Transverse colon (tissue), 4 donors: ENCODE data around the gene ACER1. TPM values are rescaled to one million over a fixed set of nuclear protein-coding genes. Genes with fewer than 3 reads are reported as not detected.

Experiments used
- DNase-seq: peaks from one replicate; pipeline ENCODE4 v3.0.0-alpha.2; 2019
- H3K27ac ChIP-seq, 4 donors: fragments of 200-600 bp; sonication (generic); 2 replicates each; pipeline ENCODE4 v1.5.1; 2016 to 2018; ENCODE audit warnings: inconsistent platforms in 4 of 4
- H3K27me3 ChIP-seq: fragments of 200-600 bp; sonication (generic); 2 replicates; pipeline ENCODE4 v1.5.1; 2017; ENCODE audit warnings: inconsistent platforms
- H3K36me3 ChIP-seq, 4 donors: fragments of 200-600 bp; sonication (generic); 2 replicates each; pipeline ENCODE4 v1.5.1; 2017 to 2019; ENCODE audit warnings: inconsistent platforms in 4 of 4
- H3K4me1 ChIP-seq, 4 donors: fragments of 200-600 bp; sonication (generic); 2 replicates each; pipeline ENCODE4 v1.5.1; 2017 to 2020; ENCODE audit warnings: inconsistent platforms in 4 of 4
- H3K4me3 ChIP-seq, 4 donors: fragments of 200-600 bp; sonication (generic); 1 replicate in 1 of 4; 2 replicates in 3 of 4; pipeline versions ENCODE4 v1.5.1 to v1.6.1; 2017 to 2019; ENCODE audit warnings: inconsistent platforms in 4 of 4
- H3K9me3 ChIP-seq, 2 donors: fragments of 200-600 bp; sonication (generic); 2 replicates each; pipeline ENCODE4 v1.5.1; 2017 to 2019; ENCODE audit warnings: inconsistent platforms in 2 of 2
- EP300 ChIP-seq: sonication (generic); formaldehyde crosslinking; IDR thresholded peaks from one replicate; pipeline ENCODE4 v1.6.1; 2017; ENCODE audit warnings: antibody characterized with exemption, low read depth
- POLR2A ChIP-seq: fragments of 450-650 bp; IDR thresholded peaks from one replicate; pipeline ENCODE4 v1.6.1; 2016; ENCODE audit warnings: antibody characterized with exemption, mild to moderate bottlenecking, moderate library complexity
- POLR2AphosphoS5 ChIP-seq, 3 donors: sonication (generic); formaldehyde crosslinking; IDR thresholded peaks; one replicate each; pipeline ENCODE4 v1.6.1; 2016; ENCODE audit warnings: antibody characterized with exemption in 3 of 3
- WGBS, 2 donors: methylation state at CpG; one replicate each; pipeline ENCODE4 v1.1.5; 2018; ENCODE audit warnings: low coverage in 1 of 2; 5-methylcytosine and 5-hydroxymethylcytosine counted together
- in situ Hi-C, 4 donors: fragments of 200-750 bp; cut with MboI; loops; one replicate each; pipeline versions ENCODE4 v1.15.0 to v1.15.1; 2017; ENCODE audit warnings: low sequenced_read_pairs in 3 of 4, low pct_ligation_motif_present in 1 of 4, low pct_unique_long_range_greater_than_20kb in 1 of 4
- intact Hi-C: fragments of 100-400 bp; cut with DNase I; formaldehyde crosslinking; loops from one replicate; pipeline ENCODE4 v1.15.1; 2023; ENCODE audit warnings: low total_unique reads
- total RNA-seq, 4 donors: library from RNA; depleted of rRNA; stranded (reverse); fragments of >200 nt; gene quantifications; one replicate each; pipeline ENCODE4 v1.1.0, GENCODE V29; 2016
- TF ChIP-seq, protein P1 (sequence below), 5 experiments: fragments of 200-600 bp in 3 of 5; fragments of 450-650 bp in 2 of 5; sonication (generic) in 3 of 5; IDR thresholded peaks; 1 replicate in 2 of 5; 2 replicates in 3 of 5; pipeline ENCODE4 v1.5.1; 2016 to 2017; ENCODE audit warnings: antibody characterized with exemption in 5 of 5, inconsistent platforms in 3 of 5, mild to moderate bottlenecking in 2 of 5, moderate library complexity in 1 of 5

The ACER1 gene
- total RNA-seq, 4 donors from 2014 or later = 9.2 TPM; not detected in 3

DNA sequence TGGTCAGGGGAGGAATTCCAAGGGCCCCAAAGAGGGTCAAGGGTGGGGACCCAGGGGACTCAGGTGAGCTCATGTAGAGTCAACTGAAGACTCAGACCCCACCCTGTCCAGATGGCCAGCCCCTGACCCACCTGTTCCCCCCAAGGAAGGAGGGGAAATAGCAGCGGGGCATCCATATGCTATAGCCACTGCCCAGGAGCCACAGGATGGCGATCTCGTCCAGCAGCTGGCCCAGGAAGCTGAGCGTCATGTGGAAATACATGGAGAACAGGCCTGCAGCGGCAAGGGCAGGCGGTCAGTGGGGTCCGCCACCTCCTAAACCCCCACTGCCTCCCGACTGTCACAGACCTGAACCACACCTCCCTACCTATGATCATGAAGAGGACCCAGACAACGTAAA, 21.4 kb downstream of the ACER1 start:
- Histone ChIP-seq H3K36me3 (no peaks in the 10 kb centered on the region), H3K4me1 (no peaks in the 10 kb centered on the region), H3K9me3 (no peaks in the 10 kb centered on the region), H3K27ac (no peak overlapping the region), H3K4me3 (no peak overlapping the region), H3K27me3 (peaks cover 4% of the 10 kb centered on the region)
- WGBS, 2 donors = 59 to 100% methylated on average over 1 to 9 of the region's 9 CpGs
- TF ChIP-seq, protein P1, sequence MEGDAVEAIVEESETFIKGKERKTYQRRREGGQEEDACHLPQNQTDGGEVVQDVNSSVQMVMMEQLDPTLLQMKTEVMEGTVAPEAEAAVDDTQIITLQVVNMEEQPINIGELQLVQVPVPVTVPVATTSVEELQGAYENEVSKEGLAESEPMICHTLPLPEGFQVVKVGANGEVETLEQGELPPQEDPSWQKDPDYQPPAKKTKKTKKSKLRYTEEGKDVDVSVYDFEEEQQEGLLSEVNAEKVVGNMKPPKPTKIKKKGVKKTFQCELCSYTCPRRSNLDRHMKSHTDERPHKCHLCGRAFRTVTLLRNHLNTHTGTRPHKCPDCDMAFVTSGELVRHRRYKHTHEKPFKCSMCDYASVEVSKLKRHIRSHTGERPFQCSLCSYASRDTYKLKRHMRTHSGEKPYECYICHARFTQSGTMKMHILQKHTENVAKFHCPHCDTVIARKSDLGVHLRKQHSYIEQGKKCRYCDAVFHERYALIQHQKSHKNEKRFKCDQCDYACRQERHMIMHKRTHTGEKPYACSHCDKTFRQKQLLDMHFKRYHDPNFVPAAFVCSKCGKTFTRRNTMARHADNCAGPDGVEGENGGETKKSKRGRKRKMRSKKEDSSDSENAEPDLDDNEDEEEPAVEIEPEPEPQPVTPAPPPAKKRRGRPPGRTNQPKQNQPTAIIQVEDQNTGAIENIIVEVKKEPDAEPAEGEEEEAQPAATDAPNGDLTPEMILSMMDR (IDR thresholded peaks at IDR 0.05) = no peak
- TF ChIP-seq EP300 (no peak), POLR2AphosphoS5 (IDR thresholded peaks at IDR 0.05) (no peak), POLR2A (no peak)
- intact Hi-C loops = no loop called here
- in situ Hi-C loops = loop anchor here in 2 of 4 donors (25.0 kb wide), 2 partner anchors 175 to 275 kb away; partner anchors contain the start of gene ACSBG2 (in 1 of the 2)
- DNase-seq = no peak

DNA sequence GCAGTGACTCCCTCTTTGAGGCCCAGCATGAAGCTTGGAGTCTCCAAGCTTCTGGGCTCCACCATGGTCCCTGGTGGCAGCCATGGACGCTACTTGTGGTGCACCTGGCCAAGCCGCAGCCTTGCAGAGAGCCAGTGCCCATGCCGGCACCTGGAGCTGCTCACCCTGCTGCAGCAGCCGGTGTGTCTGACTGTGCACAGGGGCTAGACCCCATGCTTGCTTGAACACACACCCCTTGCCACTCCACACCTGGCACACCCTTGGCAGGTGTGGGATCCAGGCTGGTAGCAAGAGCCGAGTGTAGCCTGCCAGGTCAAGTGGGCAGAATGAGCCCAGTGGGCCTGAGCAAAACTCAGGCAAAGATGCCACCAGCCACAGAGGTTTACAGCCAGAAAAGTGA, 35.0 kb downstream of the ACER1 start:
- intact Hi-C loops = loop anchor here (5.0 to 10.0 kb wide), 2 partner anchors 81 to 254 kb away; no protein-coding TSS in a partner anchor
- H3K4me1 ChIP-seq = no peaks in the 10 kb centered on the region
- no peaks in the 10 kb centered on the region for H3K27me3 ChIP-seq
- DNase-seq = no peak
- WGBS, 2 donors = 94% methylated on average over 5 of the region's 5 CpGs; no CpG with 5 or more reads in 1 of the 2 donors
- H3K27ac ChIP-seq = no peak overlapping the region
- H3K36me3 ChIP-seq = no peaks in the 10 kb centered on the region
- TF ChIP-seq, protein P1 (IDR thresholded peaks at IDR 0.05) = no peak
- TF ChIP-seq EP300 (no peak), POLR2A (no peak), POLR2AphosphoS5 (IDR thresholded peaks at IDR 0.05) (no peak)
- no peak overlapping the region for H3K4me3 ChIP-seq
- H3K9me3 ChIP-seq = peaks cover 1 to 4% of the 10 kb centered on the region in 2 donors
- in situ Hi-C loops = loop anchor here in 1 of 4 donors (25.0 kb wide), 1 partner anchor 111 kb away; no protein-coding TSS in a partner anchor

DNA sequence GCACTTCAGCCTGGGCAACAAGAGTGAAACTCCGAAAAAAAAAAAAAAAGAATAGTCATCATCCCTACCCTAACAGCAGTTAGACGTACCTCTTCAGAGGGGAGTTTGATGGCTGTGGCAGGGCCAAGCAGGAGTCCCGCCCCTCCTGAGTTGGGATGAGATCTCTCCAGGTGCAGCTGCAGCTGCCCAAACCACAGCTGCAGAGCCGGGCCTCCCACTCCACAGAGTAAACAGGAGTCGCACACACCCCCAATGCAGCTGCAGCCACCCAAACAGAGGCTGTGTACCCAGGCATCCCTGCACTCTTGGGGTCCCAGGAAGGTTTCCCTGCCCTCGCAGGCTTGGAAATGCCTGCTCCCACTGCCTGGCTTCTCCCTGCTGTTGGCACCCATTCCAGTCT, 36.2 kb downstream of the ACER1 start:
- Histone ChIP-seq H3K36me3 (no peaks in the 10 kb centered on the region), H3K4me3 (no peak overlapping the region), H3K9me3 (peaks cover 11 to 12% of the 10 kb centered on the region in 2 donors), H3K27ac (no peak overlapping the region), H3K27me3 (no peaks in the 10 kb centered on the region), H3K4me1 (no peaks in the 10 kb centered on the region)
- DNase-seq = no peak
- WGBS, 2 donors = 63 to 100% methylated on average over 1 to 6 of the region's 6 CpGs
- in situ Hi-C loops (loop anchor here in 1 of 4 donors (25.0 kb wide), 1 partner anchor 110 kb away; no protein-coding TSS in a partner anchor), intact Hi-C loops (loop anchor here (5.0 to 10.0 kb wide), 2 partner anchors 80 to 252 kb away; no protein-coding TSS in a partner anchor)
- TF ChIP-seq POLR2A (no peak), POLR2AphosphoS5 (IDR thresholded peaks at IDR 0.05) (no peak), EP300 (no peak)
- TF ChIP-seq, protein P1 (IDR thresholded peaks at IDR 0.05) = no peak

DNA sequence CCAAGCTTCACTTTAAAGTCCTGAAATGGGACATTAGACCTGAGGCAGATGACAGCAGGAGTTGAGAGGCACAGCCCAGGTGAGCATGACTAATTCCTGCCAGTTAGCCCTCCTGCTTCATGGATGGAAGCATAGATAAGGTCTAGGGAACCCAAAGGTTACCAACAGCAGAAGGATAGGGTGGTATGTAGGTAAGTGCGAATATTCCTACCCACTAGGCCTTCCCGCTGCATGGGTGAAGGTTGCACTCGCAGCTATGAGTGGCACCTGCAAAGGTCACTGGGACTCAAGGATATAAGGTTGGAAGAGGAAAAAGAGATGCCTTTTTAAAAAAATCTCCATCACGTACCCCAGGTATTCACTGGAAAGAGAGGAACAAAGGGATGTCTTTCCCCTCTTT, 41.4 kb downstream of the ACER1 start:
- H3K4me1 ChIP-seq = no peaks in the 10 kb centered on the region
- no peaks in the 10 kb centered on the region for H3K36me3 ChIP-seq
- WGBS, 2 donors = 54 to 66% methylated on average over 4 of the region's 4 CpGs
- H3K4me3 ChIP-seq = no peak overlapping the region
- intact Hi-C loops (loop anchor here (10.0 kb wide), 1 partner anchor 247 kb away; no protein-coding TSS in a partner anchor), in situ Hi-C loops (loop anchor here in 1 of 4 donors (25.0 kb wide), 1 partner anchor 105 kb away; no protein-coding TSS in a partner anchor)
- no peak for DNase-seq
- no peak overlapping the region for H3K27ac ChIP-seq
- H3K27me3 ChIP-seq = no peaks in the 10 kb centered on the region
- TF ChIP-seq POLR2AphosphoS5 (IDR thresholded peaks at IDR 0.05) (no peak), POLR2A (no peak), EP300 (no peak)
- TF ChIP-seq, protein P1 (IDR thresholded peaks at IDR 0.05) = no peak
- peaks cover 45 to 48% of the 10 kb centered on the region in 2 donors for H3K9me3 ChIP-seq
